ENCODE results near the gene ATE1.
"Not testable (repeated sequence)": the region's sequence is repeated elsewhere in the genome, so short reads cannot be mapped to it uniquely, and the experiment has no call there.

The ATE1 gene

GRCh38 chr10:121788717-121789116 is 139.1 kb downstream of the ATE1 start:
- DNase-seq (ENCODE audit: low read depth), result no peak

- DNase-seq (ENCODE audit: low read depth), result no peak
Observed at GRCh38 chr10:121788115-121788514, 139.7 kb downstream of the ATE1 start.

GRCh38 chr10:121787169-121787568 is 140.7 kb downstream of the ATE1 start:
- DNase-seq (ENCODE audit: low read depth), result no peak

- DNase-seq (ENCODE audit: low read depth), result no peak
Observed at GRCh38 chr10:121783782-121784372, 144.0 kb downstream of the ATE1 start.

- no peak for DNase-seq (ENCODE audit: low read depth)
Observed at GRCh38 chr10:121781101-121781500, 146.7 kb downstream of the ATE1 start.

GRCh38 chr10:121774813-121775212 is 153.0 kb downstream of the ATE1 start:
- DNase-seq (ENCODE audit: low read depth), result no peak

- no peak for DNase-seq (ENCODE audit: low read depth)
Observed at GRCh38 chr10:121774404-121774803, 153.4 kb downstream of the ATE1 start.

- no peak for DNase-seq (ENCODE audit: low read depth)
Observed at GRCh38 chr10:121772884-121773283, 154.9 kb downstream of the ATE1 start.

- DNase-seq (ENCODE audit: low read depth), result no peak
Observed at GRCh38 chr10:121772406-121772805, 155.4 kb downstream of the ATE1 start.

GRCh38 chr10:121771966-121772365 is 155.9 kb downstream of the ATE1 start:
- DNase-seq (ENCODE audit: low read depth), result no peak

GRCh38 chr10:121766426-121766825 is 161.4 kb downstream of the ATE1 start:
- DNase-seq (ENCODE audit: low read depth), result no peak

GRCh38 chr10:121765204-121765603 is 162.6 kb downstream of the ATE1 start:
- no peak for DNase-seq (ENCODE audit: low read depth)

GRCh38 chr10:121764233-121764942 is 163.4 kb downstream of the ATE1 start:
- no peak for DNase-seq (ENCODE audit: low read depth)

- not testable (repeated sequence) for DNase-seq (ENCODE audit: low read depth)
Observed at GRCh38 chr10:121757241-121757640, 170.6 kb downstream of the ATE1 start.

- not testable (repeated sequence) for DNase-seq (ENCODE audit: low read depth)
Observed at GRCh38 chr10:121755496-121755895, 172.3 kb downstream of the ATE1 start.

- no peak for DNase-seq (ENCODE audit: low read depth)
Observed at GRCh38 chr10:121754666-121755065, 173.2 kb downstream of the ATE1 start.

GRCh38 chr10:121753726-121754476 is 173.9 kb downstream of the ATE1 start:
- peak; percentile 91 for DNase-seq (ENCODE audit: low read depth)

GRCh38 chr10:121751191-121751760 is 176.6 kb downstream of the ATE1 start:
- DNase-seq (ENCODE audit: low read depth), result peak; percentile 24

GRCh38 chr10:121747163-121747775 is 180.6 kb downstream of the ATE1 start:
- DNase-seq (ENCODE audit: low read depth), result no peak

- DNase-seq (ENCODE audit: low read depth), result peak; percentile 3
Observed at GRCh38 chr10:121741248-121741792, 186.5 kb downstream of the ATE1 start.

GRCh38 chr10:121740069-121740468 is 187.8 kb downstream of the ATE1 start:
- no peak for DNase-seq (ENCODE audit: low read depth)

GRCh38 chr10:121739114-121739513 is 188.7 kb downstream of the ATE1 start:
- no peak for DNase-seq (ENCODE audit: low read depth)

All from stromal cell of bone marrow (primary cell).